GM12875 (cell line): ENCODE data around the gene KIF26B.
"Not testable (repeated sequence)": the region's sequence is repeated elsewhere in the genome, so short reads cannot be mapped to it uniquely, and the experiment has no call there.

Experiments used
- H3K4me3 ChIP-seq: one replicate; pipeline ENCODE4 v1.5.1; 2011; ENCODE audit warnings: low read depth, low read length, control low read depth
- CTCF ChIP-seq: IDR thresholded peaks from 2 replicates; pipeline ENCODE4 v1.5.1; 2011; ENCODE audit warnings: low read depth, mild to moderate bottlenecking, control low read depth, inconsistent platforms, low read length, moderate library complexity, borderline replicate concordance; ENCODE audit not compliant: insufficient read depth

Gene KIF26B

GRCh38 chr1:245317217-245317616 lies 162.4 kb downstream of the KIF26B start:
- H3K4me3 ChIP-seq: no peak overlapping the region
- TF ChIP-seq CTCF: no peak

- H3K4me3 ChIP-seq: no peak overlapping the region
- no peak for TF ChIP-seq CTCF
Measured at GRCh38 chr1:245319094-245319493, 164.3 kb downstream of the KIF26B start.

DNA sequence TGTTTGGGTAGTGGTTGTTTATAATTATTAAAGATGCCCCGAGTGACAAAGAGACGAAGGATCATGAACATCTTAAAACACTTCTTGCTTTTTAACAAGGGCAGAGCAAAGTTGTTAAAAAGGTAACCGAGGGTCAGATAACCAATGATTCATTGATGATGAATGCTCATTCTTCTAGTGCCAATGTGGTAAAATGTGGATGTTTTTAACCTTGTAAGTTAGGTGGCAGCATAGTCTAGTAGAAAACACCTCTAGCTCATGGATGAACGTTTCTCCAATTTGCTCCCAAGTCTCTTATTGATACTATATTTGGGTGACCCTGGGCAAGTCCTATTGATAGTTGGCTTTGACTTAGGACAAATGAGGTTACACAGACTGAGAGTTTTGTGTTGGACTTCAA lies 167.9 kb downstream of the KIF26B start:
- no peak for TF ChIP-seq CTCF
- H3K4me3 ChIP-seq: no peak overlapping the region

DNA sequence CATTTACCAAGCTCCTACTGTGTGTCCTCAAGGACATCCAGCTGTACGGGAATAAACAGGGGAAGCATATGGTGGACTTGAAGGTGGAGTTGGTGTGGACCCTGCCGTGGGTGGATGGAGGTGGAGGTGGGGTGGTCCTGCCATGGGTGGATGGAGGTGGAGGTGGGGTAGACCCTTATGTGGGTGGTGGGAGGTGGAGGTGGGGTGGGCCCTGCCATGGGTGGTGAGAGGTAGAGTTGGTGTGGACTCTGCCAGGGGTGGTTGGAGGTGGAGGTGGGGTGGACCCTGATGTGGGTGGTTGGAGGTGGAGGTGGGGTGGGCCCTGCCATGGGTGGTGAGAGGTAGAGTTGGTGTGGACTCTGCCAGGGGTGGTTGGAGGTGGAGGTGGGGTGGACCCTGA lies 169.0 kb downstream of the KIF26B start:
- not testable (repeated sequence) for H3K4me3 ChIP-seq

DNA sequence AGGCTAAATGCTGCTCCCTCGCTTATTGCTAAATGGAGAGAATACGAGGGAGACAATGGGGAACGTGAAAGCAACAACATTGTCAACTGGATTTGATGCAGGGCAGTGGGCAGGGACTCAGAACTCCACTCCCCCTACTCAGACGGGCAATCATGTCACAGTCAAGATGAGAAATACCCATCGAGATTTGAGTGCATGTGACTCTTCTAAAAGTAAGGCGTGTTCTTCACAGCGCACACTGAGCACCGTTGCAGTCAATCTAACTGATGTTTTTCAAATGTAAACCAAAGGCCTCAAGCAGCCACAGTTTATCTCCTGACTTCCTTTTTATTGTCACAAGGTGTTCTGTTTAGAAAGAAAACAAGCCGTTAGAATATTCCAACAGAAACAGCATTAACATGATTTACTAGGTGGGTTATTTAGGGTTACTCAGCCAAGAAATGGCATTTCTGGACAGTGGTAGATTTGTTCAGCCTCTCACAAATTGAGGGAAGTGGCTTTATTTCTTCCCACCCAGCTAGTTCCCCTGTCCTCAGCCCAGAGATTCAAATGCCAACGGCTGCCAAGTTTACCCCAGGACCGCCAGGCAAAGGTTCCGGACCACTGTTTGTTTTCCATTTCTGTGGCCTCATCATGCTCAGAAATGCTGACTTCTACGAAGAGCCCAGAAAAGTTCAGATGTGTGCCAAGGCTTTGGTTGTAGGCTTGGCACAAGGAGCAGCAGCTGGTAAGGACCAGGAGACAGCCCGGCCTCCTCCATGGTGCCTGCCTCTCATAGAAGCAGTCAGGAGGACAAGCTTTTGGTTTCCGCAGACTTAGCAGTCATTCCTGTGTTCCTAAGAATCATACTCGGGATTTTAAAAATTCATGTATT lies 171.4 kb downstream of the KIF26B start:
- H3K4me3 ChIP-seq: no peak overlapping the region
- TF ChIP-seq CTCF: no peak

- H3K4me3 ChIP-seq: no peak overlapping the region
- no peak for TF ChIP-seq CTCF
Measured at GRCh38 chr1:245327360-245327759, 172.6 kb downstream of the KIF26B start.

- no peak for TF ChIP-seq CTCF
- H3K4me3 ChIP-seq: no peak overlapping the region
Measured at GRCh38 chr1:245327842-245328241, 173.1 kb downstream of the KIF26B start.
